LoVo (cell line): ENCODE results near the gene PALD1.

ENCODE experiments used
- DNase-seq: peaks from one replicate; pipeline ENCODE4 v3.0.0-alpha.2; 2016; ENCODE audit warnings: low spot score

PALD1 gene

DNA sequence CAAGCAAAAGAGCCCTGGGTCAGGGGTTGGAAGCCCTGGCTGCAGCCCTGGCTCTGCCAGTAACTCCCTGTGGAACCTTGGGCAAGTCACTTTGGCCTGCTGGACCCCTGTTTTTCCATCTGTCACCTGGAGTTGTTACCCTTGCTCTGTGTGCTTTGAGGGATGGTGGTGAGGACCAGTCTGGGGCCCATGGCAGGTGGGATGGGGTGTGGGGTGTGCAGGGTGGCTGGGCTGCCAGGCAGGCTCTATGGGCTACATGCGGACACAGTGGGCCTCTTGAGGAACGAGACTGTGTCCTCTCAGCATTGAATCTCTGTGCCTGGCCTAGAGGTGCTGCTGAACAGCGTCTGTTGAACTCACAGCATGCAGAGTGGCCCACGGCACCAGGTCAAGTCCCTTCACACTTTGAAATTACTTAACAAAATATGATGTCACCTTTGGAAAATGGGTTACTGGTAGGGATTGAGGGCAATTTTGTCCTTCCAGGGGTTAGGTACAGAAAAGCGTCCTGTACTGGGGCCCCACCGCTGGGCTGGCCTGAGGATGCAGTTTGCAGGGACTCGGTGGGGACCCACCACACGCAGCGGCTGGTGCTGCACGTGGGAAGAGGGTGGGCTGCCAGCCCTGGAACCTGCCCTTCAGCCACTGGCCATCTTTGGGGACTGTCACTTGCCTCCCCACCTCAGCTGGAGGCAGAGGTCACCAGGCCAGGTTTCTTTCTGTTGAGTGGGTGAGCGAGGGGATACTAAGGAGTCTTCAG lies 78.7 kb downstream of the PALD1 start:
- no peak for DNase-seq

DNA sequence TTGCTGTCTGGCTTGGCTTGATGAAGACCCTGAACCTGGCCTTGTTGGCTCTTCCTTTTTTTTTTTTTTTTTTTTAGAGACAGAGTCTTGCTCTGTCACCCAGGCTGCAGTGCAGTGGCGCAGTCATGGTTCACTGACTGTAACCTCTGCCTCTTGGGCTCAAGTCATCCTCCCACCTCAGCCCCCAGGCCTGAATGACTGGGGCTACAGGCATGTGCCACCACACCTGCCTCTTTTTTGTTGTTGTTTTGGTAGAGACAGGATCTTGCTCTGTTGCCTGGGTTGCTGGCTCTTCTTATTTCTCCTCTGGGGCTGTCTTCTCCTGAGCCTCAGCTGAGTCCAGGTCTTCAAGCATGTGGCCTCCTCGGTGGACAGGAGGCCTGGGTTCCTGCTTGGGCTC lies 79.3 kb downstream of the PALD1 start:
- no peak for DNase-seq

- no peak for DNase-seq
Observed at GRCh38 chr10:70558295-70558694, 79.7 kb downstream of the PALD1 start.

DNA sequence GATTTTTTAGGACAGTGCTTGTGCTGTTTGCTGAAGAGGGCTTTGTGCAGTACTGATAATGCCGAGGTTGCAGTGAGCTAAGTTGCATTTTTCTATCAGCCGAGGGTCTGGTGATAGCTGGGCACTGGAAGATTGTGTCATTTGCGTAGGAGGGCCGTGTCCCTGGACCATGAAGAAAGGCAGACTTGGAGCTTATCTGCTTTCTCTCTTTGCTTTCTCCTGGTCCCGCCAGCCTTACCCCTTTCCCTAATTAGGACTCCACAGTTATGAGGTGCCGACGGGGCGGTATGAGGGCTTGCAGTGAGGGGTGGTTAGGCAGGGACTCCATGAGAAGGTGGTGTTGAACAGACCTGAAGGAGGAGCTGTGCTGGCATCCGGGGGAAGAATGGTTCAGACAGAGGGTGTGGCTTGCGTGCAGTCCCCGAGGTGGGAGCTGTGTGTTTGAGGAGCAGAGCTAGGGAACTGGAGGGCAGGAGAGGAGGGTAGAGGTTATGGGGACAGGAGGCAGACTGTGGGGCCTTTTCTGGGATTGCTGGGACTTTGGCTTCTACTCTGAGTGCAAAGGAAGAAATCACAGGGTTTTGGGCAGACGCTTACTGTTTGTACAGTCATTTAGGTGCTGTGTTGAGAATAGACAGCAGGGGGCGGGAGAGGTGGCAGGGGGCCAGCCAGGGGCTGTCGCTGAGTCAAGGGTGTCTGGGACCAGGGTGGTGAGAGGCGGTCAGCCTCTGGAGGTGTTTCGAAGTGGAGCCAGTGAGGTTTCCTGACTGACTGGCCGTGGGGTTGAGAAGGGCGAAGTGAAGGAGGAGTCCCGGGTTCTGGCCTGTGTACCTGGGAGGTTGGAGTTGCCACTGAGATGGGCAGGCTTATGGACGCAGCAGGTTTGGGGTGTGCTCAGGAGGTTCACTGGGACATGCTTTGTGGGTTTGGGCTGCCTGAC lies 80.6 kb downstream of the PALD1 start:
- no peak for DNase-seq

DNA sequence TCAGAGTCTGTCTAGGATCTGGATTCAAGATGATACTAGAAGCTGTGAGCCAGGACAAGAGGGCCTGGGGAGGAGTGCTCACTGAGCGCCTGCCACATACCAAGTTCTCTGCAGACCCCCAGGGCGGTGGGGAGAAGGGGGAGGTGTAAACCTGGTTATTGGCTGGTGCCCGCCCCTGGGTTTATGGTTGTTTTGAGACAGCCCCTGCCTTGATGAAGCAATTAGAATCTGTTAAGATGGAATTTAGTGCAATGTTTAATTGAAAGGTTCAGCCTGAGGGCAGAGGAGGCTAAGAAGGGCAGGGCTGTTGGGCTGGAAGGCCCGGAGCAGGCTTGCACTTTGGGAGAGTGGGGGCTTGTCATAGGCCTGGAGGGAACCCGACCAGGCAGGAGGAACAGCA lies 81.3 kb downstream of the PALD1 start:
- DNase-seq, result no peak

GRCh38 chr10:70560511-70560941 lies 82.0 kb downstream of the PALD1 start:
- no peak for DNase-seq

- no peak for DNase-seq
Observed at GRCh38 chr10:70561070-70561469, 82.5 kb downstream of the PALD1 start.

DNA sequence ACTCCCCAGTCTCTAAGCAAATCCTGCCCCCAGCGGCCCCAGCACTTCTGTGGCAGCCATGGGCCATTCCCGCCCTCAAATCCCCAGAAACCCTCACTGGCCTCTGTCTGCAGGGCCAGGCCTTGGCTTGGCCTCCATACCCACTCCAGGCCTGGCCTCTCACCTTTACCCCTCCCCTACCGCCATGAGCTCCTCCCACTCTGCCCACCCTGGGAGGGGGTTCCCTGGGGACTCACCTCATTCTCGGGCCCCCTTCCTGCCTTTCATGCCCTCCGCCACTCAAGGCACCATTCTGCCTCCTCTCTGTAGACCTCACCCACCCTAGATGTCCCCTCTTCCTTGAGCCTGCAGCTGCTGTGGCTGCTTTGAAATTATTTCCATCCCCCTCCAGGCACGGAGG lies 83.0 kb downstream of the PALD1 start:
- DNase-seq, result no peak

GRCh38 chr10:70562036-70562755 lies 83.6 kb downstream of the PALD1 start:
- no peak for DNase-seq

DNA sequence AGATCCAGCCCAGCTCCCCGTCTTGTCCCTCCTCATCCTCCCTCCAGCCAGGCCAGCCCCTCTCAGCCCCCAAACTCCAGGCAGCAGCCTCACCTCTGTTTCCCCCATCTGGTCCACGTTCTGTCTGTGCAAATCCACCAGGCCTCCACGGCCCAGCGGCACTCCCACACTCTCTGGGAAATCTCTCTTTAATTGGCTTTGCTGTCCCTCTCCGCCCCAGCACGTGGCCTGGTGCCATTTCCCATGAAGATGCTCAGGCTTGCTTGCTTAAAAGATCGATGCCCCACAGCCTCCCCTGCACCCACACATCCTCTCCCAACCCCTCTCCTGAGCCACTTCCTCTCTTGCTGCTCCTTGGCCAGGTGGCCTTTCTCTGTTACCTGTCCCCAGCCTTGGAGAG lies 84.7 kb downstream of the PALD1 start:
- no peak for DNase-seq

DNA sequence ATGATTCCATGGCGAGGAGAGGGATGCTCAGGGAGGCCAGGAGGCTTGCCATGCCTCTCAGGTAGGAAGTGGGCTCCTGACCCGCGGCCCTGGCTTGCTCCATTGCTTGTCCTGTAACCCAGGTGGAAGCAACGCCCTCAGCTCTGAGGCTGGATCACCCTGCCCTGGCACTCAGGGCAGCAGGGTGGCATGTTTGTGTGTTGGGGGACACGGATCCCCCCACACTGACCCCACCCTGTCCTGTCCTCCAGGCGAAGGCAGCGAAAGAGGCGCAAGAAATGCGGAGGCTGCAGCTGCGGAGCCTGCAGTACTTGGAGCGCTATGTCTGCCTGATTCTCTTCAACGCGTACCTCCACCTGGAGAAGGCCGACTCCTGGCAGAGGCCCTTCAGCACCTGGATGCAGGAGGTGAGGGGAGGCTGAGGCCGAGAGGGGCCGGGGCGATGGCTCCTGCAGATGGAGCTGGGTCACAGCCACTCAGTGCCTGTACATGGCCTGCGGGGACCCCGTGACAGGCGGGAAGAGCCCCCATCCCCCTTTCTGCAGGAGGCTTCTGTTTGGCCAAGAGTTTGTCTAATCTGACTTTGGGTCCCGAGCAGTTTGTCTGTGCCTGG lies 85.7 kb downstream of the PALD1 start:
- no peak for DNase-seq

DNA sequence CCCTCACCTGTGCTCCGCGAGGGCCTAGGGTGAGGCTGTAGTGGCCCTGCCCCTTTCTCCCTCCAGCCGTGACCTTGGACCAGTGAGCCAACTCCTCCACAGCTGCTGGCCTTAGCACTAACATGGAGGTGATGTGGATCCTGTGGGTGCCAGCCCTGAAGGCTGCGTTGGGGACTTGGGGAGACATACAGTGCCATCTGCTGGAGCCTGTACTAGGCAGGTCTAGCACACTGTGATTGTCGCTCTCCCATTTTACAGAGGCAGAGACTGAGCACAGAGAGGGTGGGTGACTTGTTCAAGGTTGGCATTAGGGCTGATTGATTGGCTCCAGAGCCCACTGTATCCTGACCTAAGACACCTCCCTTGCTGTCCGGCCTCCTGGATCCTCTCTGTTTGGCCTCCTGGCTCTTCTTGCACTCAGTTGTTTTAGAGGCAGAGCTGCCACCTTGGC lies 86.4 kb downstream of the PALD1 start:
- no peak for DNase-seq

DNA sequence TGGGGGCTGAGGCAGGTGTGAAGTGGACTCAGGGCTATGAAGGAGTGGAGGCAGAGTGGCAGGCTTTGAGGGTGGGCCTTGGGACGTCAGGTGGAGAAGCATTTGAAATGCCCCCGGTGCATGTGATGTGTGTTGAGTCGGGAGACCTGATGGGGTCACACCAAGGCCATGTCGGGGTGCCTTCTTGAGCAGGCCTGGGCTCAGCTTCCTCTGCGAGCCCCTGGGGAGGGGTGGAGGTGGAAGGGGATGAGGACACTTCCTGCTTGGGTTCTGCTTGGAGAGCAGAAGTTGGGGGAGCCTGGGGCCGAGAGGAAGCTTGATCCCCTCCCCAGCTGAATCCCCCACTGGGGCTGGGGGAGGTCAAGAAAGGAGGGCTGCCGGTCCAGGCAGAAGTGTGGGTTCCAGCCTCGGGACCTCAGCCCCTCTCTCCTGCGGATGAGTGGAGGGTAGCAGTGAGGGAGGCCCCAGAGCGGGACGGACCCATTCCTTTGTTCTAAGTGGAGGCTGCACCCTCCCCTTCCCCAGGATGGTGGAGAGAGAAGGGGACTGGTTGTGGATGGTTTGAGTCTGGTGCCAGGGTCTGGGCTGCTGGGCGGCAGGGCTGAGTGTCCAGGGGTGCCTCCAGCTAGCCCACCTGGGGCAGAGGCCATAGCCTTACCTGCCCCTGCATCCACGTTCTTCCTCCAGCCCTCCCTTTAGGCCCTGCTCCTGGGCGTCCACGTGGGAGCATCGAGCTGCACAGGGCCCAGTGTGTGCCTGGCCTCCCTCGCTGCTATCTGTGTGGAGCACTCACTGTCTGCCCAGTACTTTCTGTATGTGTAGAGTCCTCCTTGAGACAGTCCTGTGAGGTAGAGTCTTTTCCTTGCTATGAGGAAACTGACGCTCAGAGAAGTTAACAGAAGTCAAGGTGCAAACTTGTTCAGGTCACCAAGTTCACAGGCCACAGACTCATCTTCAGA lies 87.3 kb downstream of the PALD1 start:
- DNase-seq, result no peak

DNA sequence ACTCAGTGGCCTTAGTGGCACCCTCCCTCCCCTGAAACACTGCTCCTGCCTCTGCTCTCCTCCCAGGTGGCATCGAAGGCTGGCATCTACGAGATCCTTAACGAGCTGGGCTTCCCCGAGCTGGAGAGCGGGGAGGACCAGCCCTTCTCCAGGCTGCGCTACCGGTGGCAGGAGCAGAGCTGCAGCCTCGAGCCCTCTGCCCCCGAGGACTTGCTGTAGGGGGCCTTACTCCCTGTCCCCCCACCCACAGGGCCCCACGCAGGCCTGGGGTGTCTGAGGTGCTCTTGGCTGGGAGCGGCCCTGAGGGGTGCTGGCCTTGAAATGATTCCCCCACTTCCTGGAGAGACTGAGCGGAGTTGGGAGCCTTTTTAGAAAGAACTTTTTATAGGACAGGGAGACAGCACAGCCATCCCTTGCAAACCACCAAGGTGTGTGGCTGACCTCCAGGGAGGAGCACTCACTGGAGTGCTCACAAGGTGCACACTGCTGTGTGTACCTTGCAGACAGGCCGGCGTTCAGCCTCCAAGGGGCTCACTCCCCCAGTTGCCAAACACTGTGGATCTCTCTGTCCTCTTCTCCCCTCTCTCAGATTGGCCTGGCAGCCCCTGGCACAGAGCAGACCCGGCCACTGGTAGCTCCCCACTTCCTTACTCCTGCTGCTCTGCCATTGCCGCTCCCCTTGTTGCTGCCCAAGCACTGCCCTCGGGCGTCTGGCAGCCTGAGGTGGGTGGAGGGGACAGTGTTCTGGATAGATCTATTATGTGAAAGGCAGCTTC lies 88.1 kb downstream of the PALD1 start:
- DNase-seq, result no peak

DNA sequence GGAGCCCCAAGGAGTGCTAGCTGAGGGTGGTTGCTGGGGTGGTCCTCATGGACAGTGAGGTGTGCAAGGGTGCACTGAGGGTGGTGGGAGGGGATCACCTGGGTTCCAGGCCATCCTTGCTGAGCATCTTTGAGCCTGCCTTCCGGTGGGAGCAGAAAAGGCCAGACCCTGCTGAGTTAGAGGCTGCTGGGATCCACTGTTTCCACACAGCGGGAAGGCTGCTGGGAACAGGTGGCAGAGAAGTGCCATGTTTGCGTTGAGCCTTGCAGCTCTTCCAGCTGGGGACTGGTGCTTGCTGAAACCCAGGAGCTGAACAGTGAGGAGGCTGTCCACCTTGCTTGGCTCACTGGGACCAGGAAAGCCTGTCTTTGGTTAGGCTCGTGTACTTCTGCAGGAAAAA lies 89.0 kb downstream of the PALD1 start:
- no peak for DNase-seq

GRCh38 chr10:70568113-70568512 lies 89.5 kb downstream of the PALD1 start:
- DNase-seq, result no peak

DNA sequence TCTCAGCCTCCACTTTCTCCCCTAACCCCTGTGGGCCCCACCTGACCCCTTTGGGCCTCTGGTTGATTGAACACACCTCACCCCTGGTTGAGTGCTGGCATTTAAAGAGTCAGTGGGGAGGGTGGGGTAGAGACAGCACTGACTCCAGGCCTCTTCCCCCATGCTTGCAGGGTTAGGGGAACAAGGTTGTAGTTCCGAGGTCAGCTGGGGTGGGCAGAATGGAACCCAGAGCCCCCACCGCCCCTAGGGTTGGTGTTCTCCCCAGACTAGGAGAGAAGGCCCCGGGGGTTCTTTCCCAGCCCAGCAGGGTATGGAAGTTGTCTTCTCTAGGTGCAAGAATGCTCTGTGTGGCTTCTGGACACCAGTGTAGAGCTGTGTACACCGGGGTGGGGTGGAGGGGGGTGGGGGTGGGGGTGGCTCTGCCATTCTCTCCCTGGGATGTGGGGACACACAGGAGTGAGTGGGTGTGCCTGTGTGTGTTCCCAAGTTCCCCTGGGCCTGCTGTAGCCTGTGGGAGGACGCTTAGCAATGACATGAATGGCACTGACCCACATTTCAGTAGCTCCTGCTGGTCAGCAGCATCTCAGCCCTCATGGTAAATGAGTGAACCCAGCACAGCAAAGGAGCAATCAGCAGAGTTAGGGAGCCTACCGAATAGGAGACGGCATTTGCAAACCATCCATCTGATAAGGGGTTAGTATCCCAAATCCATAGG lies 90.4 kb downstream of the PALD1 start:
- DNase-seq, result no peak

GRCh38 chr10:70571236-70571635 lies 92.7 kb downstream of the PALD1 start:
- DNase-seq, result no peak
